GM21737 (cell line): ENCODE results near the gene CRISPLD2.

Source experiments
- ATAC-seq: cut with Tn5 transposase; IDR thresholded peaks from one replicate; pipeline ENCODE4 v1.9.1; 2021; ENCODE audit warnings: mild to moderate bottlenecking, moderate library complexity; ENCODE audit not compliant: unreplicated experiment

Gene CRISPLD2

GRCh38 chr16:84948851-84949610 is 129.2 kb downstream of the CRISPLD2 start:
- ATAC-seq, result no peak

- ATAC-seq, result no peak
Observed at GRCh38 chr16:84949772-84950436, 130.1 kb downstream of the CRISPLD2 start.

- ATAC-seq, result no peak
Observed at GRCh38 chr16:84950906-84951305, 131.1 kb downstream of the CRISPLD2 start.

- ATAC-seq, result no peak
Observed at GRCh38 chr16:84952335-84953189, 132.8 kb downstream of the CRISPLD2 start.

GRCh38 chr16:84953190-84953746 is 133.5 kb downstream of the CRISPLD2 start:
- no peak for ATAC-seq

DNA sequence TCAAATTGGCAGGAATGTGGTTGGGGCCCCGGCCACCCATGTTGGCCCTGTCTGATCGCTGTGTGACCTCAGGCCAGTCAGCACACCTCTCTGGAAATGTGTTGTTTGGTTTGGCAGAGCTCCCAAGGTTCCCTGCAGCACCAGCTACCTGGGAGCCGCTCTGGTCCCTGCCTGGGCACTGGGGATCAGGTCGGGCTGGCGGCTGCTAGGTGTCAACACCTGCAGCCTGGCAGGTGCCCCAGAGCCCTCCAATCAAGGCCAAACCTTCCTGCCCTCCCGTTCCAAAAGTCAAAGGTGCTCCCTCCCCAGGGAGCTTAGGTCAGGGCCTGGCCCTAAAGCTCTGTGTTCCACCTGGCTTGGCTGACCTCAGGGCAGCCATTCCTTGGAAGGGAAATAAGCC is 135.6 kb downstream of the CRISPLD2 start:
- no peak for ATAC-seq

DNA sequence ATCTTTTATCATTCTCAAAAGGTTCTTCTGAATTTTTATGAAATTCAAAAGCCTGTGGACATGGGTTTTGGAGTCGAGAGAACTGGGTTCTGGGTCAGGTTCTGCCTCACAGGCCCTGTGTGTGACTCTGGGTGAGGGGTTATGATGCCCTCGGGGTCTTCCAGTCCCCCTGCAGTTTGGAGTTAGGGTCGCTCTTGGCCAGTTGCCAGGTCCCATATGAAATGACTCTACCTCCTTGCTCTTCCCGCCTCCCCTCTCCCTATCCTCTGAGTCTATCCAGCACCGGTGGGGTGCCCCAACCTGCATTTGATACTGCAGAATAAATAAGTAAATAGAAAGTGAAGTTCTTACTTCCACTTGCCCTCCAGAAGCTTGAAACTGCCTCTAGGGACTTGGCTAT is 137.4 kb downstream of the CRISPLD2 start:
- no peak for ATAC-seq

GRCh38 chr16:84957792-84958191 is 138.0 kb downstream of the CRISPLD2 start:
- ATAC-seq, result no peak
